Activated naive CD4-positive, alpha-beta T cell treated with anti-CD3 and anti-CD28 coated beads, Interleukin-2, amount 50 U/mL, for 24 hours (primary cell): ENCODE results near the gene F2RL1.
"Not testable (repeated sequence)": the region's sequence is repeated elsewhere in the genome, so short reads cannot be mapped to it uniquely, and the experiment has no call there.

Source experiments
- H3K27ac Mint-ChIP-seq: one replicate; pipeline ENCODE4 v1.8.0; 2021; ENCODE audit warnings: mild to moderate bottlenecking, mixed read lengths
- H3K27me3 Mint-ChIP-seq: one replicate; pipeline ENCODE4 v1.8.0; 2021; ENCODE audit warnings: mixed read lengths
- H3K36me3 Mint-ChIP-seq: one replicate; pipeline ENCODE4 v1.8.0; 2021; ENCODE audit warnings: mixed read lengths
- H3K4me1 Mint-ChIP-seq: one replicate; pipeline ENCODE4 v1.8.0; 2021; ENCODE audit warnings: mixed read lengths
- H3K4me3 Mint-ChIP-seq: one replicate; pipeline ENCODE4 v1.8.0; 2021; ENCODE audit warnings: mild to moderate bottlenecking, mixed read lengths
- H3K9me3 Mint-ChIP-seq: one replicate; pipeline ENCODE4 v1.8.0; 2021; ENCODE audit warnings: mixed read lengths

The F2RL1 gene

DNA sequence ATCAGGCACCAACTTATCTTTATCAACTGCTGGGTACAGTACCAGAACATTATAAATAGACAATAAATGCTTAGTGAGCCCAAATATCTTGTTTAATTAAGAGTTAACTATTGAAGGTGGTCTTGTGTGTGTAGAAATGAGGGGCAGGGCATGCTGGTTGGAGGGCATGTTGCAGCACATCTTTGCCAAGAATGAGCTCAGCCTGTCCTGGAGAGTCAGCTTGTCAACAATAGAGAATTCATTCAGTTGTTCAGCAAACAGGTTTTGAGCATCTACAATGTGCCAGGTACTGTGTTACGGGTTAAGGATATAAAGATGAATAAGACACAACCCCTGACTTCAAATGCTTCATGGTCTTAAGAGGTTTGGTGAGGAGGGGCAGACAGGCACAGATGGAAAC, 19.2 kb upstream of the F2RL1 start:
- Mint-ChIP-seq H3K9me3 (no peaks in the 10 kb centered on the region), H3K36me3 (no peaks in the 10 kb centered on the region), H3K4me3 (no peak overlapping the region), H3K27me3 (no peaks in the 10 kb centered on the region), H3K4me1 (no peaks in the 10 kb centered on the region), H3K27ac (no peak overlapping the region)

- no peak overlapping the region for H3K27ac Mint-ChIP-seq
- H3K9me3 Mint-ChIP-seq = no peaks in the 10 kb centered on the region
- H3K27me3 Mint-ChIP-seq = no peaks in the 10 kb centered on the region
- no peaks in the 10 kb centered on the region for H3K4me1 Mint-ChIP-seq
- no peaks in the 10 kb centered on the region for H3K36me3 Mint-ChIP-seq
- no peak overlapping the region for H3K4me3 Mint-ChIP-seq
Measured at GRCh38 chr5:76800579-76800978, 18.3 kb upstream of the F2RL1 start.

GRCh38 chr5:76801159-76801802, 17.5 kb upstream of the F2RL1 start:
- no peak overlapping the region for H3K4me3 Mint-ChIP-seq
- H3K4me1 Mint-ChIP-seq = no peaks in the 10 kb centered on the region
- H3K27me3 Mint-ChIP-seq = no peaks in the 10 kb centered on the region
- no peaks in the 10 kb centered on the region for H3K9me3 Mint-ChIP-seq
- H3K27ac Mint-ChIP-seq = no peak overlapping the region
- no peaks in the 10 kb centered on the region for H3K36me3 Mint-ChIP-seq

- H3K27ac Mint-ChIP-seq = no peak overlapping the region
- no peak overlapping the region for H3K4me3 Mint-ChIP-seq
- H3K9me3 Mint-ChIP-seq = no peaks in the 10 kb centered on the region
- H3K4me1 Mint-ChIP-seq = no peaks in the 10 kb centered on the region
- H3K36me3 Mint-ChIP-seq = no peaks in the 10 kb centered on the region
- no peaks in the 10 kb centered on the region for H3K27me3 Mint-ChIP-seq
Measured at GRCh38 chr5:76801803-76802195, 17.0 kb upstream of the F2RL1 start.

DNA sequence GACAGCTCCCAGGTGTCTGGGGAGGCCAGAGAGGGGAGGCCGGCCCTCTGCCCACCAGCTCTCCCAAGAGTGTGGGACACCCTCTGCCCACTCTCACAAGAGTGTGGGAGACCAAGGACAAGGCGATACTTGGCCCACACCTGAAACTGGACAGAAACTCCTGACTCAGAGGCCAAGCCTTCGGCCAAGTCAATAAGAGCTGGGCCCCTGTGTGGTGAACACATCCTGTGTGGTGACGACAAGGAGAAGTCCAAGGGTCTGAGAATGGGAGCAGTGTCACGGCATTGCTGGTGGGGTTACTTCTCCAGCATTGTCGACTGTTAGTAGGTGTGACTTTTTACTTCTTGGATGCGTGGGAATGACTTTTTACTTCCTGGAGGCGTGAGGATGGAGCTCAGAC, 14.6 kb upstream of the F2RL1 start:
- no peaks in the 10 kb centered on the region for H3K9me3 Mint-ChIP-seq

GRCh38 chr5:76805821-76806505, 12.9 kb upstream of the F2RL1 start:
- H3K36me3 Mint-ChIP-seq = no peaks in the 10 kb centered on the region
- no peak overlapping the region for H3K4me3 Mint-ChIP-seq
- no peaks in the 10 kb centered on the region for H3K9me3 Mint-ChIP-seq
- no peak overlapping the region for H3K27ac Mint-ChIP-seq
- no peaks in the 10 kb centered on the region for H3K4me1 Mint-ChIP-seq
- no peaks in the 10 kb centered on the region for H3K27me3 Mint-ChIP-seq

More for the DNA sequence above, 14.6 kb upstream of the F2RL1 start:
- Mint-ChIP-seq H3K27ac (no peak overlapping the region), H3K36me3 (no peaks in the 10 kb centered on the region), H3K27me3 (no peaks in the 10 kb centered on the region), H3K4me1 (no peaks in the 10 kb centered on the region), H3K4me3 (no peak overlapping the region)

DNA sequence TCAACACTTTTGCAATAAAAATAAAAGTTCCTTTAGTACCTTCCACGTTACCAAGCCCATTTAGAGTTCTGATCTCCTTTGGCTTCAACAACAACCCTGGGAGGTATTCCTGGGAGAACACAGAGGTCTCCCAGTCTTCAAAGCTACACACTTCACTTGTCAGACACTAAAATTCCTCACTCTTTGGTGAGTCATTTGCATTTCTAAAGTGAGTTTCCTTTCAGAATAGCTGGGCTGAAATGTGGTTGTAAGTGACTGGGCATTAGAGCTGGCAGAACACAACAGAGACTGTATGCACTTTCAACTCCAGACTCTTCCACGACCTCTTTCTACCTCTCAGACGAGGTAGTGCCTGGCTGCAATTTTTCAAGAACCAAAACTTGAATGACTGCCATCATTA, 11.5 kb upstream of the F2RL1 start:
- Mint-ChIP-seq H3K4me1 (no peaks in the 10 kb centered on the region), H3K9me3 (no peaks in the 10 kb centered on the region), H3K27ac (no peak overlapping the region), H3K36me3 (no peaks in the 10 kb centered on the region), H3K27me3 (no peaks in the 10 kb centered on the region), H3K4me3 (no peak overlapping the region)

- Mint-ChIP-seq H3K9me3 (no peaks in the 10 kb centered on the region), H3K4me3 (no peak overlapping the region), H3K4me1 (no peaks in the 10 kb centered on the region), H3K27ac (no peak overlapping the region), H3K36me3 (no peaks in the 10 kb centered on the region), H3K27me3 (no peaks in the 10 kb centered on the region)
Measured at GRCh38 chr5:76808141-76808691, 10.6 kb upstream of the F2RL1 start.

GRCh38 chr5:76809141-76809540, 9.7 kb upstream of the F2RL1 start:
- no peak overlapping the region for H3K27ac Mint-ChIP-seq
- no peaks in the 10 kb centered on the region for H3K27me3 Mint-ChIP-seq
- H3K4me3 Mint-ChIP-seq = no peak overlapping the region
- H3K4me1 Mint-ChIP-seq = no peaks in the 10 kb centered on the region
- no peaks in the 10 kb centered on the region for H3K9me3 Mint-ChIP-seq
- no peaks in the 10 kb centered on the region for H3K36me3 Mint-ChIP-seq

DNA sequence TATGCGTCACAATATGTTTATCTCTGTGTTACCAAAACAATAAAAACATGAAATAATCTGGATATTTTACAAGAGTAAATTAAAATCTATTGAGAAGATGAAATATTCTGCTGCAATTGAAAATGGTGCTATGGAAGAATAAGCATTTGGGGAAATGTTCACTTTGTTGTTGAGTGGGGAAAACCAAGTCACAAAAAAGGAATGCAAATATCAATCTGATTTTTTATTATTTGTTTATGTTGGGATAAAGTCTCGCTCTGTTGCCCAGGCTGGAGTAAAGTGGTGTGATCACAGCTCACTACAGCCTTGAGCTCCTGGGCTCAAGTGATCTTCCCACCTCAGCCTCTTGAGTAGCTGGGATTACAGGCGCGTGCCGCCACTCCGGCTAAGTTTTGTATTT, 8.6 kb upstream of the F2RL1 start:
- H3K4me1 Mint-ChIP-seq = no peaks in the 10 kb centered on the region
- H3K27ac Mint-ChIP-seq = no peak overlapping the region

DNA sequence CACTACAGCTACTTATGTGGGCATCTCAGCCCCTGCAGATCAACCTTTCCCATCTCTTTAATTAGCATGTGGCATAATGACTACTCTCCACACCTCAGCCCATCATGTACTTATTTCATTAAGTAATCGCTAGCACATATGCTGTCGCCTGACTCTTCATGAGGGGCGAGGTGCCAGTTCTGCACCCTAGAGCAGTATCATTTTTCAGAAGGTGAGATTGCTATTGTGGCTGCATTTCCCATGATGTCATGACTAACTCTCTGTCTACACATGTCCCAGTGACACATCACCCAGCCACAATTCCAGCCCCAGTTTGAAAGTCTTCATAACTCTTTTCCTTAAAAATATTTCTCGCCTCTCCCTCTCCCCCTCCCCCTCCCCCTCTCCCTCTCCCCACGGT, 7.6 kb upstream of the F2RL1 start:
- Mint-ChIP-seq H3K4me3 (no peak overlapping the region), H3K27ac (no peak overlapping the region), H3K4me1 (no peaks in the 10 kb centered on the region), H3K9me3 (no peaks in the 10 kb centered on the region), H3K36me3 (no peaks in the 10 kb centered on the region), H3K27me3 (no peaks in the 10 kb centered on the region)

More for the DNA sequence above, 8.6 kb upstream of the F2RL1 start:
- Mint-ChIP-seq H3K36me3 (no peaks in the 10 kb centered on the region), H3K27me3 (no peaks in the 10 kb centered on the region), H3K4me3 (no peak overlapping the region), H3K9me3 (no peaks in the 10 kb centered on the region)

- not testable (repeated sequence) for H3K36me3 Mint-ChIP-seq, H3K9me3 Mint-ChIP-seq, H3K4me1 Mint-ChIP-seq, H3K27me3 Mint-ChIP-seq, H3K4me3 Mint-ChIP-seq, H3K27ac Mint-ChIP-seq
Measured at GRCh38 chr5:76812209-76812608, 6.6 kb upstream of the F2RL1 start.

DNA sequence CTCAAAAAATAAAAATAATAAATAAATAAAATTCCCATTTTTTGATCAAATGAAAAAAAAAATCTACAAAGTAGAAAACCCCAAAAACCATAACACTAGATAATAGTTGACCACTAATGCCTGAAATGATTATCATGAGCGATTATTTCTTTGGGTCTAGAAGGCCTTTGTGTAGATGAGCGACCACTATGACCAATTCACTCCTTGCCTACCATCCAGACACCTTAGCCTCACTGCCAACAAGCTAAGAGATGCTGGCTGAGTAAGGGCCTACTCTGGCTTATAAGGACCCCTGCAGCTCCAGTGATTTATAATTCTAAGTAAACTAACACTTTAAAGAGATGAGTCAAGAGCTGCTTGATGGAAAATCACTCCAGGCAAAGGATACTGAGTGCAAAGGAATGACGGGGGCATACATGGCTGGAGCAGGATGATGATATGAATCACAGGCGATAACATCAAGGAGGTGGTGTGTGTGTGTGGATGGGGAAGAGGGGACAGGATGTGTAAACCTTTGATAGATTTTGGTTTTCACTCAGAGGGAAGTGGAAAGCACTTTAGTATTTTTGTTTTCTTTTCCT, 4.8 kb upstream of the F2RL1 start:
- Mint-ChIP-seq H3K4me1 (peaks cover 6% of the 10 kb centered on the region), H3K27me3 (peaks cover 4% of the 10 kb centered on the region), H3K36me3 (no peaks in the 10 kb centered on the region), H3K9me3 (no peaks in the 10 kb centered on the region), H3K4me3 (no peak overlapping the region), H3K27ac (no peak overlapping the region)

GRCh38 chr5:76816110-76816831, 2.6 kb upstream of the F2RL1 start:
- Mint-ChIP-seq H3K9me3 (no peaks in the 10 kb centered on the region), H3K27ac (no peak overlapping the region), H3K36me3 (no peaks in the 10 kb centered on the region), H3K4me3 (no peak overlapping the region), H3K27me3 (peaks cover 4% of the 10 kb centered on the region), H3K4me1 (peaks cover 12% of the 10 kb centered on the region)

DNA sequence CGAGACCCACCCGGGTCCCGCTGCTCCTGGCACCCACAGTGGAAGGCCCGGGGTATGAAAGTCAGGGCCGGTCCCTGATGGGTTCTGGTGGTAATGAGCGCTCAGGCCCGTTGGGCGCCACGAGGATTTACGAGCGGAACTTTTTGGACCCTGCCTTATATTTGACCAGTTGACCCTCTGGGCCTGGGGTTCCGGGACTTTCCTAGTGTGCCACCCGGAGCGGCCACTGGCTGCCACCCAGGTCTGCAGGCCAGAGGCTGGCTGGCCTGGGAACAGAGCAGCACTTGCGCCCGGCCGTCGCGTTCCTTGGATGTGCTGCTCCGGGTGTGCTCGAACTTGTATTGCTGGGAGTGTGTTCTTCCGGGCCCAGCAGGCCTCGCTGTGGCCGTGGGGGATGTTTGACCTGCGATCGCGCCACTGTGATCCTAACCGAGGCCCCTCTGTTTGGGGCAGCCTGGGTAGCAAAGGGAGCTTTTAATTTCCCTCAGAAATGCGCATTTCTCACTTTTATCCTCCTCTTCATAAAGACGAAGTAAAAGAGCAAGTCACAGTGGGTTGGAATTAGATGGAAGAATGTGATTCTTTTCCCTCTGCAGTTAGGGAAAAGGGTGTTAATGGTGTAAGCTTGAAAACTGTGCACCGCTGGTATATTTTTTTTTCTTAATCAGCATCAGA, 1.2 kb downstream of the F2RL1 start:
- H3K27me3 Mint-ChIP-seq = peaks cover 4% of the 10 kb centered on the region
- peaks cover 2% of the 10 kb centered on the region for H3K36me3 Mint-ChIP-seq
- peaks cover 12% of the 10 kb centered on the region for H3K4me1 Mint-ChIP-seq
- peak overlapping the region; percentile 82 for H3K4me3 Mint-ChIP-seq
- H3K27ac Mint-ChIP-seq = no peak overlapping the region
- H3K9me3 Mint-ChIP-seq = no peaks in the 10 kb centered on the region
